ENCODE measurements around the gene TESMIN.

The TESMIN gene

GRCh38 chr11:68683121-68683520 is 68.2 kb downstream of the TESMIN start:
- DNase-seq = no peak

- no peak for DNase-seq
Measured at GRCh38 chr11:68682531-68682961, 68.8 kb downstream of the TESMIN start.

GRCh38 chr11:68680541-68681231 is 70.6 kb downstream of the TESMIN start:
- DNase-seq = no peak

GRCh38 chr11:68678031-68678441 is 73.3 kb downstream of the TESMIN start:
- no peak for DNase-seq

- no peak for DNase-seq
Measured at GRCh38 chr11:68677432-68677831, 73.9 kb downstream of the TESMIN start.

GRCh38 chr11:68674461-68674860 is 76.9 kb downstream of the TESMIN start:
- DNase-seq = no peak

- DNase-seq = no peak
Measured at GRCh38 chr11:68673991-68674390, 77.3 kb downstream of the TESMIN start.

- no peak for DNase-seq
Measured at GRCh38 chr11:68673306-68673945, 77.9 kb downstream of the TESMIN start.

- no peak for DNase-seq
Measured at GRCh38 chr11:68670208-68670992, 80.9 kb downstream of the TESMIN start.

- DNase-seq = no peak
Measured at GRCh38 chr11:68669301-68670090, 81.8 kb downstream of the TESMIN start.

- DNase-seq = no peak
Measured at GRCh38 chr11:68667511-68668500, 83.5 kb downstream of the TESMIN start.

GRCh38 chr11:68666849-68667248 is 84.5 kb downstream of the TESMIN start:
- no peak for DNase-seq

- DNase-seq = no peak
Measured at GRCh38 chr11:68665436-68665835, 85.9 kb downstream of the TESMIN start.

GRCh38 chr11:68664906-68665305 is 86.4 kb downstream of the TESMIN start:
- no peak for DNase-seq

- DNase-seq = no peak
Measured at GRCh38 chr11:68664141-68664540, 87.2 kb downstream of the TESMIN start.

- no peak for DNase-seq
Measured at GRCh38 chr11:68663482-68664010, 87.8 kb downstream of the TESMIN start.

GRCh38 chr11:68661697-68662603 is 89.4 kb downstream of the TESMIN start:
- no peak for DNase-seq

GRCh38 chr11:68661014-68661413 is 90.3 kb downstream of the TESMIN start:
- no peak for DNase-seq

- no peak for DNase-seq
Measured at GRCh38 chr11:68660066-68660810, 91.1 kb downstream of the TESMIN start.
